ENCODE data around the gene CLPSL2.
A peak's percentile ranks its signal among the peaks of the same experiment; 100 is the strongest.

Gene CLPSL2

GRCh38 chr6:35787266-35788218, 11.1 kb downstream of the CLPSL2 start:
- DNase-seq, result no peak

GRCh38 chr6:35788423-35788982, 12.1 kb downstream of the CLPSL2 start:
- DNase-seq, result no peak

- DNase-seq, result no peak
Measured at GRCh38 chr6:35790683-35791082, 14.3 kb downstream of the CLPSL2 start.

GRCh38 chr6:35794536-35795452, 18.4 kb downstream of the CLPSL2 start:
- no peak for DNase-seq

GRCh38 chr6:35795453-35796071, 19.2 kb downstream of the CLPSL2 start:
- DNase-seq, result no peak

GRCh38 chr6:35796236-35796635, 19.8 kb downstream of the CLPSL2 start:
- DNase-seq, result no peak

GRCh38 chr6:35797837-35798526, 21.6 kb downstream of the CLPSL2 start:
- no peak for DNase-seq

- no peak for DNase-seq
Measured at GRCh38 chr6:35798706-35799105, 22.3 kb downstream of the CLPSL2 start.

GRCh38 chr6:35801148-35801547, 24.8 kb downstream of the CLPSL2 start:
- no peak for DNase-seq

GRCh38 chr6:35804996-35805736, 28.8 kb downstream of the CLPSL2 start, which contains the start of gene LHFPL5:
Gene LHFPL5, plus strand, starts transcription at chr6:35805352. Its CDS starts 319 bp downstream, at chr6:35805671.
- peak in 4 of 6 experiments; percentile 9 to 50 (median 30) for DNase-seq

- no peak for DNase-seq
Measured at GRCh38 chr6:35808688-35809087, 32.3 kb downstream of the CLPSL2 start.

- DNase-seq, result no peak
Measured at GRCh38 chr6:35809809-35810208, 33.4 kb downstream of the CLPSL2 start.

GRCh38 chr6:35810971-35811698, 34.7 kb downstream of the CLPSL2 start:
- DNase-seq, result no peak

GRCh38 chr6:35811699-35811995, 35.2 kb downstream of the CLPSL2 start:
- no peak for DNase-seq

- DNase-seq, result no peak
Measured at GRCh38 chr6:35817515-35817914, 41.1 kb downstream of the CLPSL2 start.

- DNase-seq, result no peak
Measured at GRCh38 chr6:35823601-35824000, 47.2 kb downstream of the CLPSL2 start.

GRCh38 chr6:35824552-35825192, 48.3 kb downstream of the CLPSL2 start:
- no peak for DNase-seq

Data from stimulated activated naive CD4-positive, alpha-beta T cell (primary cell).